T-helper 2 cell treated with Interferon-gamma antibody and Interleukin-4, amounts not matched to agents 5 μg/mL and 100 μg/mL, for 36 hours (primary cell): ENCODE data around the gene UBE3C.

ENCODE experiments used
- DNase-seq: peaks from one replicate; pipeline ENCODE4 v3.0.0; 2021; ENCODE audit warnings: low spot score
- H3K27ac Mint-ChIP-seq: one replicate; pipeline ENCODE4 v1.8.0; 2021; ENCODE audit warnings: mild to moderate bottlenecking, mixed read lengths
- H3K27me3 Mint-ChIP-seq: one replicate; pipeline ENCODE4 v1.8.0; 2021; ENCODE audit warnings: low read depth, mixed read lengths
- H3K36me3 Mint-ChIP-seq: one replicate; pipeline ENCODE4 v1.8.0; 2021; ENCODE audit warnings: low read depth, mixed read lengths
- H3K4me1 Mint-ChIP-seq: one replicate; pipeline ENCODE4 v1.8.0; 2021; ENCODE audit warnings: low read depth, mixed read lengths
- H3K4me3 Mint-ChIP-seq: one replicate; pipeline ENCODE4 v1.8.0; 2022; ENCODE audit warnings: mild to moderate bottlenecking, moderate library complexity, mixed read lengths
- H3K9me3 Mint-ChIP-seq: one replicate; pipeline ENCODE4 v1.8.0; 2021; ENCODE audit warnings: mixed read lengths

UBE3C gene

DNA sequence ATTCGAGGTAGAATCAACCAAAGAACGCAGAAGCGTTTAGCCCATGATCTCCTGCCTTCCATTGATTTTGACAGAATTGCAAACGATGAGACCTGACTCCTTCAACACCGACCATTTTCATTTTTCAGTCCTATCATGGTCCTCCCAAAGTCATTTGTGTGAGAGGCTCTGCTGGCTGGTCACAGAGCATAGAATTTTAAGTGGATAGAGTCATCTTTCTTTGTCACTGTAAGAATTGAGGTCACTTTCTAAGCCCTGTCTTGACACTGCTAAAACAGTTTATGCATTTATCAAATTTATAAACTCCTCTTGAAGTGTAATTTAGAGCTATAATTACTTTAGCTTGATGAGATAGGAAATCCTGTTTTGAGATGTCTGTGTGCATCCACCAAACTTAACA lies 72.0 kb downstream of the UBE3C start:
- Mint-ChIP-seq H3K4me1 (no peaks in the 10 kb centered on the region), H3K9me3 (no peaks in the 10 kb centered on the region), H3K27ac (peak overlapping the region; percentile 47), H3K27me3 (no peaks in the 10 kb centered on the region), H3K4me3 (no peak overlapping the region), H3K36me3 (peaks cover 37% of the 10 kb centered on the region)
- no peak for DNase-seq

DNA sequence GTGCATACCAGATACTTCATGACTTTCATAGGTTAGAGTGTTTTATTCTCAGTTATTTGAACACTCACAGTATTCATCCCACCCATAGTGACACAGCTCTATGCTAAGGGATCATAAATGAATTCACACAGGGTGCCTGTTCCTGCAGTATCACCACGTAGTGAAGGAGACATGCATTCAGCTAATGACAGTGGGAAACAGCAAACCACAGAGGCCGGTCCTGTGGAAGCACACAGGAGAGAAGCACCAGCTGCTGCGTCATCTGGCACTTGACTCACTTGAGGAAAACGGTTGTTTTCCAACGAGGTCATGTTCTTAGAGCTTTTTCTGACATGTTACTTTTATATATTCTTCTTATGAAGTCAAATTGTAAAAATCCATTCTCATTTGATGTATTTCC lies 73.0 kb downstream of the UBE3C start:
- no peak for DNase-seq
- Mint-ChIP-seq H3K4me3 (no peak overlapping the region), H3K27me3 (no peaks in the 10 kb centered on the region), H3K36me3 (peaks cover 45% of the 10 kb centered on the region), H3K4me1 (no peaks in the 10 kb centered on the region), H3K9me3 (no peaks in the 10 kb centered on the region), H3K27ac (no peak overlapping the region)

DNA sequence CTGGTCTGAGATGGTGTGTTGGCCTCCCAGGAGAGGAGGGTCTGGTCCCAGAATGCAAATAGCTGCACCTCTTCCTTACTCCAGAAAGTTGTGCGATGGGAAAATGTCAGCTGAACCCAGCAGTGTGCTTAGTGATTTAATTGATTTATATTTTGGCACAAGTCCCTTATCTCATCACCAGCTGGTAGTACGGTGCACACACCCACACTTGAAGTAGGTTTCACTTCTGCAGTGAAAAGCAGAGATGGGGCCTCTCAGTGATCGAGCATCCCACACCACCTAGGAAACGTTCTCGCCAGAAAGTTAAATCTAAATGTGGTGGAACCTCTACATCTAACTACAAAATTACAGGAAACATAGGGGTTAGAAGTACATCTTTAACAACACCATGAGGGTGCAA lies 80.4 kb downstream of the UBE3C start:
- no peak overlapping the region for H3K27ac Mint-ChIP-seq
- H3K4me3 Mint-ChIP-seq: no peak overlapping the region
- no peaks in the 10 kb centered on the region for H3K4me1 Mint-ChIP-seq
- DNase-seq: no peak
- H3K27me3 Mint-ChIP-seq: no peaks in the 10 kb centered on the region
- no peaks in the 10 kb centered on the region for H3K9me3 Mint-ChIP-seq
- peaks cover 55% of the 10 kb centered on the region for H3K36me3 Mint-ChIP-seq

- Mint-ChIP-seq H3K27ac (no peak overlapping the region), H3K27me3 (no peaks in the 10 kb centered on the region), H3K9me3 (no peaks in the 10 kb centered on the region)
Observed at GRCh38 chr7:157220916-157221569, 82.3 kb downstream of the UBE3C start.

DNA sequence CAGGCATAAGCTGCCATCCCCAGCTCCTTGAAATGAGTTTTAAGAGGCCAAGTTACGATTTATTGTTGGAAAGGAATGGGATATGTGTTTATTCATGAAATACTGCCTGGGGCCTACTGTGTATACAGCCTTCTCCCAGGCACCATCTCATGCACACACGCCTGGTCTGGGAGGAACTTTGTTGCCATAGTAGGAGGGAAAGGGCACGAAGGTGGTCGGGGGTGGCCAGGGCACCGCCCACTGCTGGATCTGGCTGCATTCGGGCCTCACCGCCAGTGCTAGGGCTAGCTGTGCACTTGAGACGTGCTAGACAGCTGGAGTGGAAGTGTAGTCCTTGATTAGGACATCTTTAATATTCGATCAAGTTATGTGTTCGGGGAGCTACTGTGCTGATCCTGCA lies 84.0 kb downstream of the UBE3C start:
- DNase-seq: no peak
- H3K36me3 Mint-ChIP-seq: peaks cover 53% of the 10 kb centered on the region
- H3K27me3 Mint-ChIP-seq: no peaks in the 10 kb centered on the region
- no peaks in the 10 kb centered on the region for H3K9me3 Mint-ChIP-seq
- H3K4me3 Mint-ChIP-seq: no peak overlapping the region
- H3K27ac Mint-ChIP-seq: peak overlapping the region; percentile 16
- H3K4me1 Mint-ChIP-seq: no peaks in the 10 kb centered on the region

More at GRCh38 chr7:157220916-157221569, 82.3 kb downstream of the UBE3C start:
- peaks cover 57% of the 10 kb centered on the region for H3K36me3 Mint-ChIP-seq
- H3K4me3 Mint-ChIP-seq: no peak overlapping the region
- H3K4me1 Mint-ChIP-seq: no peaks in the 10 kb centered on the region
- DNase-seq: no peak

DNA sequence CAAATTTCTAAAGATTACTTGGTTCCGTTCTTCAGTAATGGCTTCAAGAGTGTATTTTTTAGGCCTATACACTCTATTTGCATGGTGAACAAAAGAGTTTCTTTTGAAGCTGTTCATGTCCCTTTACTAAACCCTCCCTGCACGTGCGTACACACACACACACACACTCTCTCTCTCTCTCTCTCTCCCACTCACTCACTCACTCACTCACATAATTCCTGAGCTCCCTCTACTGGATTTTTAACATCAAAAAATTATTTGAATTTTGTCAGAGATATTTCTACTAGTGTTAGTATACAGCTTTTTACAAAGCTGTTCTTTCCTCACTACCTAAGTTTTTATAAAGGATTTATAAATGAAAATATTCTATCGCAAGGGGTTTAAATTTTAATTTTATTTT lies 85.9 kb downstream of the UBE3C start:
- Mint-ChIP-seq H3K9me3 (no peaks in the 10 kb centered on the region), H3K4me1 (no peaks in the 10 kb centered on the region), H3K27me3 (no peaks in the 10 kb centered on the region), H3K36me3 (peaks cover 42% of the 10 kb centered on the region), H3K4me3 (no peak overlapping the region), H3K27ac (no peak overlapping the region)
- no peak for DNase-seq

DNA sequence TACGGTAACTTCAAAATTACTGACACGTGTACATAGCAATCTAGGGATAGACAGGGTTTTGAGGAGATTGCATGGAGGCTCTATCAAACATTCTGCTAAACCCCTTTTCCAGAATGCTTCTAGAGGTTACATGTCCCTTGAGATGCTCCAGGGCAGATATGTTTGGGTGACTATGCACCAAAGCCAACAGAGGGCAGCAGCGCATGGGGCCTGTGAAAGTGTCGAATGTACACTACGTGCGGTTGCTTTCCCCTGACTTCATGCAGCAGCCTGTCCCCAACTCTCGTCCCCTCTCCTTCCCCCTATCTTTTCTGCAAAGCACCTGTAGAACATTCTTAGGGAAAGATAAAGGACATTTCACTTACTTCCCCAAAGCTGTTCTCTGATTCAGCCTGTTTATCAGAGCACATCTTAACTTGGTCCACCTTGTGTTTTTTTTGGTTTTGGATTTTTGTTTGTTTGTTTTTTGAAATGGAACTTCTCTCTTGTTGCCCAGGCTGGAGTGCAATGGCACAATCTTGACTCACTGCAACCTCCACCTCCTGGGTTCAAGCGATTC lies 90.2 kb downstream of the UBE3C start:
- Mint-ChIP-seq H3K36me3 (peaks cover 36% of the 10 kb centered on the region), H3K9me3 (no peaks in the 10 kb centered on the region), H3K4me3 (no peak overlapping the region), H3K4me1 (no peaks in the 10 kb centered on the region), H3K27me3 (no peaks in the 10 kb centered on the region), H3K27ac (no peak overlapping the region)
- DNase-seq: no peak

DNA sequence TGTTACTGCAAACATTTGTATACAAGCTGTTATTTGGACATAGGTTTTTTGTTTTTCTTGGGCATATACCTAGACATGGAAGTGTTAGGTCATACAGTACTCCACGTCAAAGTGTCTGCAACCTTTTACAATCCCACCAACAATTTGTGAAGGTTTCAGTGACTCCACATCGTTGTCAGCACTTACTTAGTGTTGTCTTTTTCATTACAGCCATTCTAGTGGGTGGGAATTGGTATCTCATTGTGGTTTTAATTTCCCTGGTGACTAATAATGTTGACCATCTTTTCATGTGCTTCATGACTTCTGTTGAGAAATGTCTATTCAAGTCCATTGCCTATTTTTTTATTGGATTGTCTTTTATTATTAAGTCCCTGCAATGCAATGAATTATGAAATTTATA lies 95.0 kb downstream of the UBE3C start:
- no peak for DNase-seq
- Mint-ChIP-seq H3K9me3 (no peaks in the 10 kb centered on the region), H3K4me3 (no peak overlapping the region), H3K4me1 (peaks cover 6% of the 10 kb centered on the region), H3K27me3 (no peaks in the 10 kb centered on the region), H3K36me3 (peaks cover 39% of the 10 kb centered on the region), H3K27ac (no peak overlapping the region)

- H3K27ac Mint-ChIP-seq: no peak overlapping the region
- peaks cover 39% of the 10 kb centered on the region for H3K36me3 Mint-ChIP-seq
Observed at GRCh38 chr7:157234271-157234670, 95.5 kb downstream of the UBE3C start.

GRCh38 chr7:157235357-157236333 lies 96.9 kb downstream of the UBE3C start:
- Mint-ChIP-seq H3K36me3 (peaks cover 42% of the 10 kb centered on the region), H3K27me3 (no peaks in the 10 kb centered on the region)

More at GRCh38 chr7:157234271-157234670, 95.5 kb downstream of the UBE3C start:
- Mint-ChIP-seq H3K4me3 (no peak overlapping the region), H3K9me3 (no peaks in the 10 kb centered on the region), H3K27me3 (no peaks in the 10 kb centered on the region), H3K4me1 (peaks cover 6% of the 10 kb centered on the region)
- DNase-seq: no peak

GRCh38 chr7:157238087-157238486 lies 99.4 kb downstream of the UBE3C start:
- no peaks in the 10 kb centered on the region for H3K9me3 Mint-ChIP-seq
- no peak for DNase-seq
- peak overlapping the region; percentile 0 for H3K27ac Mint-ChIP-seq
- H3K4me1 Mint-ChIP-seq: peaks cover 6% of the 10 kb centered on the region
- peaks cover 31% of the 10 kb centered on the region for H3K36me3 Mint-ChIP-seq
- no peaks in the 10 kb centered on the region for H3K27me3 Mint-ChIP-seq
- no peak overlapping the region for H3K4me3 Mint-ChIP-seq

More at GRCh38 chr7:157235357-157236333, 96.9 kb downstream of the UBE3C start:
- Mint-ChIP-seq H3K4me3 (no peak overlapping the region), H3K9me3 (no peaks in the 10 kb centered on the region), H3K4me1 (peaks cover 6% of the 10 kb centered on the region), H3K27ac (no peak overlapping the region)
- no peak for DNase-seq

DNA sequence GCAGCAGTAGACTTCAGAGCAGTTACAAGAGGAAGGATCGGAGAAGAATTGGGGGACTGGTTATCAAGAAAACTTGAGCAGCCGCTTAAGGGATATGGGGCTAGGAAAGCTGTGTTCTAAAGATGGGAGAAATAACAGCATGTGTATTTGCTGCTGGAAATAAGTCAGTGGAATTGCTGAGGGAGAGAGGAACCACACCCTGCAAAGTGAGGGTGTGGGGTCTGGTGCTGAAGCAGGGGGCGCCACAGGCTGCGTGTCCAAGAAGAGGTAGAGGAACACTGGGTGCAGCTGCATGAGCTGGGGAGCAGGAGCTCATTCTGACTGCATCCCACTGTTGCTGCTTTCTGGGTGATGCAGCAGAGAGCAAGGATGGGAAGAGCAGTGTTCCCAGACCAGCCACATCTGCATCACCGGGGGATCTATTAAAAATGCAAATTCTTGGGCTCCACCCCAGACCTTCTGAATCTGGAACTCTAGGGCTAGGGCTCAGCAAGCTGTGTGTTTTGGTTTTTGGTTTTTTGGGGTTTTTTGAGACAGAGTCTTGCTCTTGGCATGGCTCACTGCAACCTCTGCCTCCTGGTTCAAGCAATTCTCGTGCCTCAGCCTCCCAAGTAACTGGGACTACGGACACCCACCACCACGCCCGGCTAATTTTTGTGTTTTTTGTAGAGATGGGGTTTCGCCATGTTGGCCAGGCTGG lies 101.0 kb downstream of the UBE3C start:
- no peaks in the 10 kb centered on the region for H3K9me3 Mint-ChIP-seq
- H3K27ac Mint-ChIP-seq: no peak overlapping the region
- H3K36me3 Mint-ChIP-seq: peaks cover 22% of the 10 kb centered on the region

DNA sequence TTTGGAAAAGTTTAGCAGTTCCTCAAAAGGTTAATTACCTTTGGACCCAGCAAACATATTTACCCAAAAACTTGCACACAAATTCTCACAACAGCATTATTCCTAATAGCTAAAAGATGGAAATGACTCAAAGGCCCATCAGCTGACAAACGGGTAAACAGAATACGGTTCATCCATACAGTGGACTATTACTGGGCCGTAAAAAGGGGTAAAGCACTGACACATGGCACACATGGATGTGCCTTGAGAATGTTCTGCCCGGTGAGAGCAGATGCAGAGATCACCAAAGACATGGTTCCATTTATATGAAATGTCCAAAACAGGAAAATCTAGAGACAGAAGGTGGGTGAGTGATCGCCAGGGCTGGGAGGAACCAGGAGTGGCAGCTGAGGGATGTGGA lies 102.9 kb downstream of the UBE3C start:
- no peak overlapping the region for H3K27ac Mint-ChIP-seq
- H3K4me1 Mint-ChIP-seq: no peaks in the 10 kb centered on the region
- no peaks in the 10 kb centered on the region for H3K27me3 Mint-ChIP-seq
- H3K4me3 Mint-ChIP-seq: no peak overlapping the region
- no peak for DNase-seq
- peaks cover 17% of the 10 kb centered on the region for H3K36me3 Mint-ChIP-seq
- no peaks in the 10 kb centered on the region for H3K9me3 Mint-ChIP-seq

More for the DNA sequence above, 101.0 kb downstream of the UBE3C start:
- Mint-ChIP-seq H3K4me1 (peaks cover under 1% of the 10 kb centered on the region), H3K27me3 (no peaks in the 10 kb centered on the region), H3K4me3 (no peak overlapping the region)
- no peak for DNase-seq
